Liver (tissue), 9 donors: ENCODE data around the gene CD34. TPM values are rescaled to one million over a fixed set of nuclear protein-coding genes. Genes with fewer than 3 reads are reported as not detected.

Source experiments
- DNase-seq: peaks from one replicate; pipeline ENCODE4 v3.0.0-alpha.2; 2017; ENCODE audit warnings: low spot score
- H3K27ac ChIP-seq, 2 donors: one replicate each; pipeline ENCODE4 v1.7.0; 2013; ENCODE audit warnings: inconsistent platforms in 2 of 2, low read length in 2 of 2, control low read depth in 1 of 2, low read depth in 1 of 2, mild to moderate bottlenecking in 1 of 2
- H3K27me3 ChIP-seq, 4 donors: one replicate each; pipeline versions ENCODE4 v1.6.1 to v1.7.0; 2013; ENCODE audit warnings: low read length in 3 of 4, inconsistent platforms in 1 of 4, mild to moderate bottlenecking in 1 of 4, moderate library complexity in 1 of 4; ENCODE audit not compliant: control insufficient read depth in 4 of 4, insufficient read depth in 4 of 4
- H3K36me3 ChIP-seq, 4 donors: one replicate each; pipeline versions ENCODE4 v1.6.1 to v1.7.0; 2013; ENCODE audit warnings: low read length in 3 of 4, mild to moderate bottlenecking in 3 of 4, low read depth in 1 of 4, moderate library complexity in 1 of 4; ENCODE audit not compliant: control insufficient read depth in 4 of 4, insufficient read depth in 3 of 4
- H3K4me1 ChIP-seq, 4 donors: one replicate each; pipeline versions ENCODE4 v1.6.1 to v1.7.0; 2013; ENCODE audit warnings: low read length in 3 of 4, mild to moderate bottlenecking in 3 of 4, moderate library complexity in 1 of 4; ENCODE audit not compliant: control insufficient read depth in 4 of 4, insufficient read depth in 4 of 4
- H3K4me3 ChIP-seq, 3 donors: one replicate each; pipeline versions ENCODE4 v1.6.1 to v1.7.0; 2013; ENCODE audit warnings: low read length in 3 of 3, control low read depth in 1 of 3, low read depth in 1 of 3, mild to moderate bottlenecking in 1 of 3
- H3K9ac ChIP-seq, 2 donors: one replicate each; pipeline ENCODE4 v1.7.0; 2013; ENCODE audit warnings: low read length in 2 of 2, mild to moderate bottlenecking in 2 of 2, moderate library complexity in 2 of 2, control low read depth in 1 of 2, low read depth in 1 of 2
- H3K9me3 ChIP-seq, 4 donors: one replicate each; pipeline versions ENCODE4 v1.6.1 to v1.7.0; 2013; ENCODE audit warnings: low read length in 3 of 4; ENCODE audit not compliant: control insufficient read depth in 4 of 4
- EGR1 ChIP-seq, 2 donors: IDR thresholded peaks; 2 replicates each; pipeline ENCODE4 v1.6.1; 2016 to 2018; ENCODE audit warnings: antibody characterized with exemption in 2 of 2, low read depth in 2 of 2
- FOXA1 ChIP-seq: IDR thresholded peaks from 2 replicates; pipeline ENCODE4 v1.6.1; 2016; ENCODE audit warnings: antibody characterized with exemption
- FOXA2 ChIP-seq: IDR thresholded peaks from 2 replicates; pipeline ENCODE4 v1.6.1; 2016; ENCODE audit warnings: antibody characterized with exemption
- GABPA ChIP-seq, 2 donors: IDR thresholded peaks in 1 of 2; conservative IDR thresholded peaks in 1 of 2; 2 replicates each; pipeline ENCODE4 v1.6.1; 2016; ENCODE audit warnings: antibody characterized with exemption in 2 of 2, mild to moderate bottlenecking in 1 of 2, moderate library complexity in 1 of 2
- HNF4A ChIP-seq, 2 donors: conservative IDR thresholded peaks; 2 replicates each; pipeline ENCODE4 v1.6.1; 2016; ENCODE audit warnings: antibody characterized with exemption in 2 of 2, mild to moderate bottlenecking in 2 of 2
- HNF4G ChIP-seq: IDR thresholded peaks from 2 replicates; pipeline ENCODE4 v1.6.1; 2016; ENCODE audit warnings: antibody characterized with exemption
- JUND ChIP-seq, 2 donors: IDR thresholded peaks; 2 replicates each; pipeline ENCODE4 v1.6.1; 2016; ENCODE audit warnings: antibody characterized with exemption in 2 of 2
- NR2F2 ChIP-seq: IDR thresholded peaks from 2 replicates; pipeline ENCODE4 v1.6.1; 2016; ENCODE audit warnings: antibody characterized with exemption
- RXRA ChIP-seq, 2 donors: IDR thresholded peaks; 2 replicates each; pipeline ENCODE4 v1.6.1; 2017 to 2018; ENCODE audit warnings: antibody characterized with exemption in 2 of 2, mild to moderate bottlenecking in 1 of 2
- SP1 ChIP-seq: IDR thresholded peaks from 2 replicates; pipeline ENCODE4 v1.6.1; 2018; ENCODE audit warnings: antibody characterized with exemption, mild to moderate bottlenecking
- TAF1 ChIP-seq: conservative IDR thresholded peaks from 2 replicates; pipeline ENCODE4 v1.6.1; 2016; ENCODE audit warnings: antibody characterized with exemption, mild to moderate bottlenecking
- YY1 ChIP-seq: IDR thresholded peaks from 2 replicates; pipeline ENCODE4 v1.6.1; 2016; ENCODE audit warnings: antibody characterized with exemption, mild to moderate bottlenecking
- WGBS: extraction: QIAGEN DNeasy Blood & Tissue Kit; methylation state at CpG from one replicate; pipeline ENCODE4 v1.1.7; 2013; 5-methylcytosine and 5-hydroxymethylcytosine counted together
- polyA plus RNA-seq, 2 donors: library from polyadenylated mRNA; stranded (reverse) in 1 of 2; unstranded in 1 of 2; fragments of 200-250 nt in 1 of 2; fragments of >200 nt in 1 of 2; fragmentation: Nextera tagmentation in 1 of 2; extraction: Ambion mirVana in 1 of 2; gene quantifications; one replicate each; pipeline versions ENCODE4 v1.2.1 to v1.2.3, GENCODE V29; 2013 to 2015
- total RNA-seq, 2 donors: library from RNA; depleted of rRNA; stranded (reverse); fragments of >200 nt; gene quantifications; one replicate each; pipeline ENCODE4 v1.2.3, GENCODE V29; 2014
- TF ChIP-seq, protein P1 (sequence below): IDR thresholded peaks from 2 replicates; pipeline ENCODE4 v1.6.1; 2016; ENCODE audit warnings: antibody characterized with exemption
- TF ChIP-seq, protein P2 (sequence below): fragments of 150-350 bp; IDR thresholded peaks from 2 replicates; pipeline ENCODE4 v1.5.1; 2017; ENCODE audit warnings: improper control_type of control experiment, low read depth, low read length; ENCODE audit not compliant: missing input control
- TF ChIP-seq, protein P3 (sequence below): IDR thresholded peaks from 2 replicates; pipeline ENCODE4 v1.6.1; 2016; ENCODE audit warnings: antibody characterized with exemption
- TF ChIP-seq, protein P4 (sequence below): IDR thresholded peaks from 2 replicates; pipeline ENCODE4 v1.6.1; 2016; ENCODE audit warnings: antibody characterized with exemption
- donor health status: healthy.
- donor health status: healthy.
- donor health status: healthy.
- donor health status: healthy.
- donor health status: healthy.

CD34 gene
- total and polyA plus RNA-seq, 4 donors: 1.5 to 4.0 (median 1.8) TPM

DNA sequence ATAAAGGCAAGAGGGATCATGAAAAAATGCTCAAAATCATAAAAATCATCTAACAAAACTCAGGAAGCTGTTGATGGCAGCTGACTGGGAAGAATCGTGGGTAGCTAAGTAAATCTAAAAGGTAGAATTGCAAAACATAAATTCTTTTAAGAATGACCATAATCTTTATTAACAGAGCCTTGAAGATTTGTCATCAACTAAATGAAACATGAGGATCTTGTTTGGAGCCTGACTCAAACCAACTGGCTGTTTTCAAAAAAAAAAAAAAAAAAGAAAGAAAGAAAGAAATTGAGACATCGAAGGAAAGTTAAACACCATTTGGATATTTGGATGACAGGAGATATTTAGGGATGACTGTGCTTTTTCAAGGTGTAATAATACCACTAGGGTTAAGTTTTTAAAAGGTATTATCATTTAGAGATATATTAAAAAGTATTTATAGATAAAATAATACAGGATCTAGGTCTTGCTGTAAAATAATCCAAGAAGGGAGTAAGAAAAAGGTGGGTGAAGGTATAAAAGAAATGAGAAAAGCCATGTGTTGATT, 48.6 kb downstream of the CD34 start:
- Histone ChIP-seq H3K27me3 (no peaks in the 10 kb centered on the region), H3K9me3 (no peaks in the 10 kb centered on the region), H3K27ac (no peak overlapping the region), H3K4me3 (no peak overlapping the region), H3K9ac (no peak overlapping the region), H3K4me1 (peaks cover 0 to 9% (median 4%) of the 10 kb centered on the region in 4 donors), H3K36me3 (no peaks in the 10 kb centered on the region)
- TF ChIP-seq RXRA (IDR thresholded peaks at IDR 0.05) (no peak), FOXA2 (no peak), GABPA (IDR thresholded peaks at IDR 0.05 in 1 of 2, conservative IDR thresholded peaks at IDR 0.05 in 1 of 2) (no peak), JUND (IDR thresholded peaks at IDR 0.05) (no peak), TAF1 (no peak), SP1 (no peak), HNF4G (no peak), YY1 (no peak), NR2F2 (no peak), FOXA1 (no peak)
- TF ChIP-seq, protein P1, sequence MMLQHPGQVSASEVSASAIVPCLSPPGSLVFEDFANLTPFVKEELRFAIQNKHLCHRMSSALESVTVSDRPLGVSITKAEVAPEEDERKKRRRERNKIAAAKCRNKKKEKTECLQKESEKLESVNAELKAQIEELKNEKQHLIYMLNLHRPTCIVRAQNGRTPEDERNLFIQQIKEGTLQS: no peak
- TF ChIP-seq, protein P2, sequence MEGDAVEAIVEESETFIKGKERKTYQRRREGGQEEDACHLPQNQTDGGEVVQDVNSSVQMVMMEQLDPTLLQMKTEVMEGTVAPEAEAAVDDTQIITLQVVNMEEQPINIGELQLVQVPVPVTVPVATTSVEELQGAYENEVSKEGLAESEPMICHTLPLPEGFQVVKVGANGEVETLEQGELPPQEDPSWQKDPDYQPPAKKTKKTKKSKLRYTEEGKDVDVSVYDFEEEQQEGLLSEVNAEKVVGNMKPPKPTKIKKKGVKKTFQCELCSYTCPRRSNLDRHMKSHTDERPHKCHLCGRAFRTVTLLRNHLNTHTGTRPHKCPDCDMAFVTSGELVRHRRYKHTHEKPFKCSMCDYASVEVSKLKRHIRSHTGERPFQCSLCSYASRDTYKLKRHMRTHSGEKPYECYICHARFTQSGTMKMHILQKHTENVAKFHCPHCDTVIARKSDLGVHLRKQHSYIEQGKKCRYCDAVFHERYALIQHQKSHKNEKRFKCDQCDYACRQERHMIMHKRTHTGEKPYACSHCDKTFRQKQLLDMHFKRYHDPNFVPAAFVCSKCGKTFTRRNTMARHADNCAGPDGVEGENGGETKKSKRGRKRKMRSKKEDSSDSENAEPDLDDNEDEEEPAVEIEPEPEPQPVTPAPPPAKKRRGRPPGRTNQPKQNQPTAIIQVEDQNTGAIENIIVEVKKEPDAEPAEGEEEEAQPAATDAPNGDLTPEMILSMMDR: no peak
- TF ChIP-seq, protein P3, sequence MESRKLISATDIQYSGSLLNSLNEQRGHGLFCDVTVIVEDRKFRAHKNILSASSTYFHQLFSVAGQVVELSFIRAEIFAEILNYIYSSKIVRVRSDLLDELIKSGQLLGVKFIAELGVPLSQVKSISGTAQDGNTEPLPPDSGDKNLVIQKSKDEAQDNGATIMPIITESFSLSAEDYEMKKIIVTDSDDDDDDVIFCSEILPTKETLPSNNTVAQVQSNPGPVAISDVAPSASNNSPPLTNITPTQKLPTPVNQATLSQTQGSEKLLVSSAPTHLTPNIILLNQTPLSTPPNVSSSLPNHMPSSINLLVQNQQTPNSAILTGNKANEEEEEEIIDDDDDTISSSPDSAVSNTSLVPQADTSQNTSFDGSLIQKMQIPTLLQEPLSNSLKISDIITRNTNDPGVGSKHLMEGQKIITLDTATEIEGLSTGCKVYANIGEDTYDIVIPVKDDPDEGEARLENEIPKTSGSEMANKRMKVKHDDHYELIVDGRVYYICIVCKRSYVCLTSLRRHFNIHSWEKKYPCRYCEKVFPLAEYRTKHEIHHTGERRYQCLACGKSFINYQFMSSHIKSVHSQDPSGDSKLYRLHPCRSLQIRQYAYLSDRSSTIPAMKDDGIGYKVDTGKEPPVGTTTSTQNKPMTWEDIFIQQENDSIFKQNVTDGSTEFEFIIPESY: no peak
- TF ChIP-seq, protein P4, sequence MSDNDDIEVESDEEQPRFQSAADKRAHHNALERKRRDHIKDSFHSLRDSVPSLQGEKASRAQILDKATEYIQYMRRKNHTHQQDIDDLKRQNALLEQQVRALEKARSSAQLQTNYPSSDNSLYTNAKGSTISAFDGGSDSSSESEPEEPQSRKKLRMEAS: no peak
- 76% methylated on average over 2 of the region's 2 CpGs for WGBS
- no peak for DNase-seq

DNA sequence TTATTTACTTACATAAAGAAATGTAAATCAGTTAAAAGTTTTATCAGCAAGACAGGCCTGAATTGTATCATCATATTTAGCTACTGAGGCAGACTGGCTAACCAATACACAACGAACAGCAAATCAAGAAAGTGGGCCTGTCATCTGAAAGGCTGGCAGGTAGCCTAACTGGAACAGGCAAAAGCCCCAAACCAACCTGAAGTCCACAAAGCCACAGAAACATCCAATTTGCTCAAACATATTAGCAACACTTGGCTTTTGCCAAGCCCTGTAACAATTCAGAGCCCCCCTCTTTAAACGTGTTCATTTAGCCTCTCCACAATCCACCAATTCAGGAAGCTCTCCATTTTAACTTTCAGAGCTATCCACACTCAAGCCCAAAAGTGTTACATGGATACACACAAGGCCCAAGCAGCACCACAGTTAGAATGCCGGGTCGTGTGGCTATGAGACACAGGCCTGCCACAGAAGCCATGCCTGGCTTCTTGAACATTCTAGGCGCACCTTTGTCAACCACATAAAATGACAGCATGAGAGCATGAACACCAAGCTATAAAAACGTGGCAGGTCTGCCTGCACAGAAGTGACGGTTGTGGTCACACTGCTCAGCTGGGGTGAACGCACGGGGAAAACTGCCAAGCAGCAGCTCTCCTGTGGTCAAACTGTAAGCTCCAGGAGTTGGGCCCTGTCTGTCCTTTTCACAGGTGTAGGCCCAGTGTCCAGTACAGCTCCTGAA, 49.3 kb downstream of the CD34 start:
- DNase-seq: no peak
- H3K4me1 ChIP-seq: peaks cover 0 to 5% (median 2%) of the 10 kb centered on the region in 4 donors
- WGBS: 73% methylated on average over 9 of the region's 9 CpGs
- H3K36me3 ChIP-seq: no peaks in the 10 kb centered on the region
- no peak for TF ChIP-seq EGR1 (IDR thresholded peaks at IDR 0.05; ENCODE audit: low read depth in 2 of 2)
- no peak for TF ChIP-seq HNF4A (conservative IDR thresholded peaks at IDR 0.05)
- TF ChIP-seq, protein P4: no peak
- no peak for TF ChIP-seq TAF1
- no peak for TF ChIP-seq FOXA2
- TF ChIP-seq GABPA (IDR thresholded peaks at IDR 0.05 in 1 of 2, conservative IDR thresholded peaks at IDR 0.05 in 1 of 2): no peak
- no peaks in the 10 kb centered on the region for H3K27me3 ChIP-seq
- H3K9me3 ChIP-seq: no peaks in the 10 kb centered on the region
- no peak overlapping the region for H3K27ac ChIP-seq
- H3K9ac ChIP-seq: no peak overlapping the region
- no peak overlapping the region for H3K4me3 ChIP-seq
